Kidney glomerular epithelial cell (primary cell): Measurements from ENCODE around the gene SPOCK2.

Experiments
- DNase-seq: peaks from one replicate; lab custom pipeline; 2025; lab: John Stamatoyannopoulos, UW

The SPOCK2 gene

DNA sequence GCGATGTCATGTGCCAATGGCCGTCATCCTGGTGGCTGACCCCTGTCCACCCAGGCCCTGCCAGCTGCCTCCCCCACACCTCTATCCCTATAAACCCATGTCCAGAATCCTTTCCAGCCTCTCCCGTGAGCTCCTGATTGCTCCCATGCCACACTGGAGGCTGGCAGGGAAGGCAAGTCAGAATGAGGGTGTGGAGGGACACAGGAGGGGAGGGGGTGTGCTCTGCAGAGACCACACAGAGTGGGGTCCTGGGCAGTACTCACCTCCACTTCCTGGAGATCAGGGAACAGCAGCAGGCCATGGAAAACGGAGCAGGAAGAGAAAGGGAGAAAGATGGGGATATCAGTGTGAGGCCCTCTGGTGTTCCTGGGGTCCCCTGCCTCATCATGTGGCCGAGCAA is 15.7 kb downstream of the SPOCK2 start:
- DNase-seq, result no peak

DNA sequence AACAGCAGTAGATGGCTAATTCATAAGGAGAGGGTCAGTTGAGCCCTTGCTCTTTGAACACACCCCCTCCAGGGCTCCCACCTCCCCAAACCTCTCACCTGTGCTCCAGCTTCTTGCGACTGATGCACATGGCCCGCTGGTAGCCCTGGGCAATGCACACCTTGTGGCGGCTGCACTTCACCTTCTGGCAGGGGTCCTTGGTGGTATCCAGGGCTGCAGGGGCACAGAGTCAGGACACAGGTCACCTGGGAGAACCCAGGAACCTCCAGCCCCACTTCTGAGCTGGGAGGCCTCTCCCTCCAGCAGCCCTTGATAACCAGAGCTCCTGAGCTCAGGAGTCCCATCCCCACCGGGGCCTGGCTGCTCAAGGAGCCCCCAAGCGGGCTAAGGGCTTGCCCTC is 16.3 kb downstream of the SPOCK2 start:
- no peak for DNase-seq

DNA sequence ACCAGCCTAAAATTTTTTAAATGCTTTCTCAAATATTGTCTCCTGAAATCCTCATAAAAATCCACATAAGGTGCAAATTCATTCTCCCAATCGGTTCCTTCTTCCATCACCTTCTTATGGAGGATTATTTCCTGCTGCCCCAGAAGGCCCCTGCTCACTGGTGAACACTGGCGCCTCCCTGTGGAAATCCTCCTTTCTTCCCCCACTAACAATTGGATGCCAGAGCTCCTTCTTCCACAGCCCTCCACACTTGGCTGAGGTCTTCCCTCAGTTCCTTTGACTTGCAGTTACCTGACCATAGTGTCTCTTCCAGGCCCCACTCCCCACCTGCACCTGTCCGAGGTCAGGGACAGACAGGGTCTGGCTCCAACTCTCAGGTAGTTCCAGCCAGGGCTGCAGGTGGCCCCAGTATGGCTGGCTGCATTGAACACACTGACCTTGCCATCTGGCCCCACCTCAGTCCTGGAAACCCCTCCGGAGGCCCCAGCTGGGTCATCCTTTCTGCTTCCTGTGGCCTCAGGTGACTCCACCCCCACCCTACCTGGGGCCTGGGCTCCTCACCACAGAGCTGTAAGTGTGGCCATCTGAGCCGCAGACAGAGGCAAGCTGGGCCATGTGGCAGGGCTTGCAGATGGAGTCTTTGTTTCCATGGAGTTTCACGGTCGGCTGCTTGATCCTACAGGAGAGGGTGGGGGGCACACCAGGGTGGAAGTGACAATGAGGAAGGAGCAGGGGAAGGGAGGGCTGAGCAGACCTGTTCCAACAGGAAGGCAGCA is 18.4 kb downstream of the SPOCK2 start:
- no peak for DNase-seq

DNA sequence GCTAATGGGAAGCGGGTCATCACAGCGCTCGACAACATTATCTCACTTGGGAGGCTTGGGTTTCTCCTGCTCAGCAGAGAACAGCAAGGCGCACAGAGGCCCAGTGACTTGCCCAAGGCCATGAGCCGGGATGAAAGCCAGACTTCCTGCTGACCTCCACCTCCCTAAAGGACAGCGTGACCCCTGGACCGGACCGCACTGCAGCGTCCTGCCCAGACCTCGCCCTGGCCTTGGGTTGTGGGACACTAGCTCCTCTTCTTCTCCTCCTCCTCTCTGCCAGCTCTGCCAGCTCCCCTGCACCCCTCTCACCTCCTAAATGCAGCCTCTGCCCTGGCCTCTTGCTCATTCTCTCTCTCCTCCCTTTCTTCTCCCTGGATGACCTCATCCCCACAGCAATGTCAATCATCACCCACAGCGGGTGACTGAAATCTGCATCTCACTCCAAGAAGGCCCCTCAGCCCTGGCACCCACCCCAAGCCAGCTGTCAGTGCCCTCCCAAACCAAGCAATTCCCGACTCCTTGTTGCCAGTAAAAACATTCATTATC is 19.4 kb downstream of the SPOCK2 start:
- DNase-seq, result no peak

DNA sequence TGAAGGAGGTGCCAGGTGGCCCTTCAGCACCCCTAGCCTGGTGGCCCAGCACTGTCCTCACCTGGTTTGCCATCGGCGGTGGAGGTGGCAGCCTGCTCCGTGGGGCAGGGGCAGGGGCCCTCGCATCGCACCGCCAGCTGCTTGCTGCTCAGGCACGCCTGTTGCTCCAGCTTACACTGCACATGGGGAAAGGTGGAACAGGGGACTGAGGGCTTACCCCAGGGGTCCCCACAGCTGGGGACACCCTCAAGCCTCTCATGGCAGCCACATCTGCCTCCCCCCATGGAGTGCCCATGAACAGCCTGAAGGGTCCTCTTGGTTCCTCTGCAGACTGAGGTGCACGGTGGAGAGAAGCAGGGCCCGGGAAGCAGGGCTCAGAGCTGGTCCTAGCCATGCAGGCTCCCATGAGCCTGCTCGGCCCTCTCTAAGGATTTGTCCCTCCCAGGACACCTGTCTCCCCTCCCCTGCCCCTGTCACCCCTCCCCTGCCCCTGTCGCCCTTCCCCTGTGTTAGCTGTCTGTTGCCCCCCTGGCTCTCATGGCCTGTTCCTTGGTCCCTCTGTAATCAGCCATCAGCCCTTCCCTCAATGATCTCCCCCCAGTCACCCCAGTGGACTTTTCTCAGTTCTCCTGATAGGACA is 20.1 kb downstream of the SPOCK2 start:
- DNase-seq, result no peak

DNA sequence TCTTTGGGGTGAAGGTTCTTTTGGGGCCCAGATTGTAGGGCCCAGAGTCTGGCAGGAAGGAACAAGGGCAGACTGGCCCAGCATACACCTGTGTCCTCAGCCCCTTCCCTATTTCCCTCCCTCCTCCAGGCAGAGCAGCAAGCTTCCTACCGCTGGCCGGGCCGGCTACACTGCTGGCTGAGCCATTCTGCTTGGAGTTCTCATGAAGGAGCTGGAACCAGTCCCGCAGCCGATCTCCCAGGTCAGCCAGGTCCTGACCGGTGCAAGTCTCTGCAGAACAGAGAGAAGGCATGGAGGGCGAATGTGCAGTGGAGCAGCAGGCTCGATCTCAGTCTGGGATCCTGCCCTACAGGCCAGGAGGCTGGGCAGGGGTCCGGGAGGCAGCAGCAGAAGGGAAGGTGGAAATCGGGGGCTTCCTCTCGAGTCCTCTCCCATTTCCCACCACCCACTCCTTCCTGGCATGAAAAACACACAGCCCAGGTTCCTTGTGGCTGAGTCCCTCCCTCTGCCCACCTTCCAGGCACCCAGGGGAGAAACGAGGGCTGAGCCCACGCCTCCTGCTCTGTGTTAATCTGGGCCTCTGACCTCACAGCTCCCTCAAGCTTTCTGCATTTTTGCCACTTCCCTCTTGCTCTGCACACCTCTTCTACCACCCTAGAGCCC is 20.8 kb downstream of the SPOCK2 start:
- DNase-seq, result no peak

DNA sequence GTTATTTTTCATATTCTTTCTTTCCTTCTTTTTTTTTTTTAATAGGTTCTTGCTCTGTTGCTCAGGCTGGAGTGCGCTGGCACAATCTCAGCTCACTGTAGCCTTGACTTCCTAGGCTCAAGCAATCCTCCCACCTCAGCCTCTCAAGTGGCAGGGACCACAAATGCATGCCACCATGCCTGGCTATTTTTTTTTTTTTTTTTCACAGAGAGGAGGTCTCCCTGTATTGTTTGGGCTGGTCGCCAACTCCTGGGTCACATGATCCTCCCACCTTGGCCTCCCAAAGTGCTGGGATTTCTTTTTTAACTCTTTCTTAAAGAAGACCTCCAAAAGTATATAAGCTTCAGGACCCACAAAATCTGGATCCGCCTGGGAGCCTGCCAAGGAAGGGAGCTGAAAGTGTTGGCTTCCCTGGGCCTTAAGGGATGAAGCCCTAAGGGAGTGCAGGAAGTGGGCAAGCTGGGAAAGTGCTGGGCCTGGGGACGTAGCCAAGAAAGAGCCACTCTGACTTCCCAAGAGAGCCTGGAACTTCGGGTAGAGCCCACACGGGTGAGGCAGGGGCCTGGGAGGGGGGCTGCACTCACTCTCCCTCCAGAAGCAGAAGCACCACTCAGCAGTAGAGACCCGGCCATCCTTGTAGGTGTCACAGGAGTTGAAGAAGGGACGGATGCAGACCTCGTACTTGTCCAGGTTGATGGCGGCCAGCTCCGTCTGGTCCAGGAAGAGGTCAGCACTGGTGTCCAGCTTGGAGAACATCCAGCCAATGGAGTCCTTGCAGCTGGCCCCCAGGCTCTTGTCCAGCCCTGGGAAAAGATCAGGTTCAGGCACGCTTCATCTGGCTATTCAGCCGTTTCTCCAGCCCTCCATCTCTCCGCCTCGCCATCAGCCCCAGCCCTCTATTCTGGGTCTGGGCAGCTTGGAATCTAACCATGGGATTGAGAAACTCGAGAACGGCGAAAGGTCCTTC is 21.8 kb downstream of the SPOCK2 start:
- DNase-seq, result no peak

DNA sequence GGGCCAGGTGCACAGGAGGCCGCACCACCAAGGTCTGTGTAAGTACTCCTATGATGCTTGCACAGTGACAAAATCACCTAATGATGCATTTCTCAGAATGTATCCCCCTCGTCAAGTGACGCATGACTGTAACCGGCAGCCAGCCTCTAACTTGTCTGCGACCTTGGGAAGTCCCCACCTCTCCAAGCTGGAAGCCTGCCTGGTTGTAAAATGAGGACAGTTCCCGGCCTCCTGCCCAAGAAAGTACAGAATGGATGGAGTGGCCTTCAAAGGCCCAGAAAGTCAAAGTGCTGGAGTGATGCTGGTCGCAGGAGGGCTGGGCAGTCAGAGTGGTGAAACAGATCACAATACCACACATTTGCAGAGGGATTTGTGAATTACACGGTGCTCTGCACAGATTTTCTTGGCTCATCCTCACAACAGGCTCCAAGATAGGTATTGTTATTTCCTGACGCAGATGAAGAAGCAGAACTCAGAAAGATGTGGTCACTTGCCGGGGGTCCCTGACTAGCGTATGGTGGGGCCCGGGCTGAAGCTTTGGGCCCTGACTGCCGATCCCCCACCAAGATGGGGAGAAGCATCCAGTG is 22.8 kb downstream of the SPOCK2 start:
- DNase-seq, result no peak

DNA sequence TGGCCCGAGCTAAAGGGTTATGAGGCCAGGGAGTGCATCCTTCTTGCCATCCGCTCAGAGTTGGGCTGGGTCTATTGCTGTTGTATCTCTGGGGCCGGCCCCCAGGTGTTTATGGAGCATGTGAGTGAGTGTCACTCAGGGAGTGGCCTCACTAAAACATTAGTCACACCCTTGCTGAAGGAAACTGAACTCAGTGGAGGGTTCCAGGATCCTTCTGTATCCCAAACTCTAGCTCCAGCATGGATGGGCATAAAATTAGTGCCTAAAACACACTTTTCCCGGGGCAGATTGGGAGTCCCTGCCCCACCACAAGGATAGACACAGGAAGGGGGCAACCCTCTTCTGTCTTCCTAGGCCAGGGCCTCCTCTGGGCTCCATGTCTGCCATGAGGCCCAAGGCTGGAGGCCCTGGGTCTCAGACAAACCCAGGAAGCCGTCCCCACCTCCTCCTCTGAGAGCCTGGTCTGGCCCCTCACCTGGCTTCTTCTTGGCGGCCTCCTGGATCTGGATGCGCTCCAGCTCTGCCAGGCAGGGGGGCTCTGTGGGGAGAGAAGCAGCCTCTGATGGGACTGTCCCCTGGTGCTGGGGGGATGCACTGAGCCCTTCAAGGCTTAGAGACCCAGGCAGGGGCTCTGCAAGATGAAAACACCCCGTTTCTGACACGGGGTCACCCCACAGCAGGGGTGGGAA is 24.5 kb downstream of the SPOCK2 start:
- no peak for DNase-seq

DNA sequence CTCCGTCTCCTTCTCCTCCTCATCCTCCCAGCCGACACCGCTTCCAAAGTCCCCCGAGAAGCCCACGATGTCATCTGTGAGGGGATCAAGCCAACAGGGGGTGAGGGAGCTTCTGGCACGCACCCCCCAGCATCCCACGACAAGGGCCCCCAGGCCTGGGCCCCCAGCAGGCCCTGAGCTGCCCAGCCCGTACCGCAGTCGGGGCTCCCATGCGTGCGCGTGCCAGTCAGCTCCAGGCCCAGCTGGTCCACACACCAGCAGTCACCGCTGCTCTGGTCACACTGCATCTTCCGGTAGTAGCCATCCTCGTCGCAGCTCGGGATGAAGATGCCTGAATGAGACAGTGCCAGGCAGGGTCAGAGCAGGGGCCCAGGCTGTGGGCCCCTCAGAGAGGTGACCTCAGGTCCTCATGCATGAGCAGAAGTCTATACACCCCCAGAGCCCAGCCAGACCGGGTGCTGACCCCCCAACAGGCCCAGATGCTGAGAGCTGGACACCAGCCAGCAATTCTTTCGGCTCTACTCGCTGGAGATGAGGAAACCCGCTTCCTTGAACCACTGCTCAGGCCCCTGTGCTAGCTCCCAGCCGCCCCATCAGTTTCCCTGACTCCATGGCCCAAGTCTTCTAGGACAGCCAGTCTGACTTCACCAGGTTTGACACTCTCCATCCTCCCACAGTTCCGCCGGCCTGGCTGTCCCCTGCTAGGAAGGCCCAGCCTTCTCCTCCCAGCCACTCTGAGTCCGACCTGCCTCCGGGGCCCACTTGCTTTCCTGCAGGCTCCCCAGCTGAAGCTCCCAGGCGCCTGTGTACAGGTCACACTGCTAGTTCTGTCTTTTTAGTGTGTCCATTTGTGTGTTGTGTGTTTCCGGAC is 25.3 kb downstream of the SPOCK2 start:
- no peak for DNase-seq

DNA sequence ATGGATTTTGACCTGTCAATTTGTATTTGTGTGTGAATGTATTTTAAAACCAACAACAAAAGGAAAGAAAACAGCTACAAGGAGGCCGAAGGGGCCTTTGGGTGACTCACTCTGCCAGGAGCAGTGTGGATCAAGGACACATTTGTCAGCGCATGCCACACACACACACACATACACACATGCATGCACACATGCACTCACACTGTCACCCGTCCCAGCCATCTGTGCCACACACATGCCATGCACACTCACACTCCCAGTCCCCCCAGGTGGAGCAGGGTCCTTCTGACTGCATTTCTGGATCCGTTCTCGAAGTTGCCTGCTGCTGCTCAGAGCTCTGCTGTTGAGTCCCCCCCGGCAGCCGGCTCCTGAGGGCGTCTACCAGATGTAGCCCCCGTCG is 26.0 kb downstream of the SPOCK2 start:
- no peak for DNase-seq

DNA sequence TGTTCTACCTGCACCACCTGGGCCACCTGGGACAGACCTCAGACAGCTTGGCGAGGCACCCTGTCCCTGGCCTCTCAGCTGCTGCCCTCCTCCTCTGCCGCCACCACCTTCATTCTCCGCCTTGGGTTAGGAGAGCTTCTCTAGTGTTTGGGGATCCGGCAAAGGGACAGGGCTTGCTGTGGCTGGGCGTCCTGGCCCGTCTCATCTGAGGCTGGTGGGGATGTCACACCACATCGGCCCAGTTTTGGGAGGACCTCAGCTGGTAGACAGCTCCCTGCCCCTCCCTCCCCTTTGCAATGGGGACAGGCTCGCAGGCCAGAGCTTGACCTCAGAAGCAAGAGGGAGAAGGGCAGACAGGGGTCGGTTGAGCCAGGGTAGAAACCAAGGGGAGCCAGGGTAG is 26.4 kb downstream of the SPOCK2 start:
- DNase-seq, result no peak

DNA sequence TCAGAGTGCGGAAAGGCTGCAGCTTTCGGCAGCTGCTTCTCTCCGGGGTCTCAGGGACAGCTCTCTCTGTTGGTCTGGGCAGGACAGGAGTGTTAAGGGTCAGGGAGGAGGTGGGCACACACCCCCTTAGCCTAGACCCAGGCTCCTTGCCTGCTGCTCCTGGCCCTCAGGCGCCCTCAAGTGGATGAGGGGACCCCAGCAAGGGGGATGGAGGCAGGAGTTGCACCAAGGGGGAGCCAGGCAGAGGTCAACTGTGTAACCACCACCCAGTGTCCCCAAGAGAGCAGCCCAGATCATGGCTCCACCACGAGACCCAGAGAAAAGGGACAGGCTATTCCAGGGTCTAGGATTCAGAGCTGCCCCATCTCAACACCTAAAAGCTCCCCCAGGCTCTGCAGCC is 26.9 kb downstream of the SPOCK2 start:
- DNase-seq, result no peak

DNA sequence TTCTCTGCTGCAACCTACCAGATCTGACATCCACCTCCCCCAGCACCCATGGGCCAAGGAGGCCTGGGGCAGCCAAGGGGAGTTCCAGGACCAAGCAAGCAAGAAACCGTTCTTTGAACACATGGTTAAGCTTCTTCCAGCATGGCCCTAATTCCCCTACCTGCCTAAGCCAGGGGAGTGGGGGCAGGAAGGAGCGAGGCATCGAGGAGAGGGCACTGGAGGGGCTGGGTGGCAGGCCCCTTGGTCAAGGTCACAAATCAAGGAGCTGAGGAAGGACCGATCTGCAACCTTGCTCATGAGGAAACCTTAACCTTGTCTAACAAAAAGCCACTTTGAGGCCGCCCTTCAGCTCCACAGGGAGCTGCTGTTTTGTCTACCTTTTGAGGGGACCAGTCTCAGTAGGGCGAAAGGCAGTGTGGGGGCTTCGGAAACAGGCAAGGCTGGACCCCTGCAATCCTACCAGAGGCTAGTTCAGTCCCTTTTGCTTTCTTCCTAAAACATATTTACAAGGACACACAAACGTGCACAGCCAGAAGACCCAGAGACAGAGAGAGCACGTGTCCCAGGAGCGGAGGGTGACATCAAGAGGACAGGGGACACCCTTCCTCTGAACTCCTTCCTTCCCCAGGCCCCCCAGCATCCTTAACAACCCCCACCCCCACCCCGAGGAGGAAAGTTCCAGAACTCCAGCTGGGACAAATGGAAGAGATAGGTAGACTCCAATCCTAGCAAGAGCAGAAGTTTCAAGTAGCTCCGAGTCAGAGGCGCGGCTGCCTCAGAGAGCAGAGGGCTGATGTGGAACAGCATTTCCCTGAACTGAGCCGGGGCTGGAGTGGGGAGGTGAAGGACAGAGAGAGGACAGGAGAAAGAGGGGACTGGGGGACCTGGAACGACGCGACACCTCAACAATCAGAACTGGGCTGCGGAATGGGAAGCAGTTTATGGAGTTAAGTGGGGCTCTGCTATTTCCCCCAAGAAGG is 28.2 kb downstream of the SPOCK2 start:
- no peak for DNase-seq

DNA sequence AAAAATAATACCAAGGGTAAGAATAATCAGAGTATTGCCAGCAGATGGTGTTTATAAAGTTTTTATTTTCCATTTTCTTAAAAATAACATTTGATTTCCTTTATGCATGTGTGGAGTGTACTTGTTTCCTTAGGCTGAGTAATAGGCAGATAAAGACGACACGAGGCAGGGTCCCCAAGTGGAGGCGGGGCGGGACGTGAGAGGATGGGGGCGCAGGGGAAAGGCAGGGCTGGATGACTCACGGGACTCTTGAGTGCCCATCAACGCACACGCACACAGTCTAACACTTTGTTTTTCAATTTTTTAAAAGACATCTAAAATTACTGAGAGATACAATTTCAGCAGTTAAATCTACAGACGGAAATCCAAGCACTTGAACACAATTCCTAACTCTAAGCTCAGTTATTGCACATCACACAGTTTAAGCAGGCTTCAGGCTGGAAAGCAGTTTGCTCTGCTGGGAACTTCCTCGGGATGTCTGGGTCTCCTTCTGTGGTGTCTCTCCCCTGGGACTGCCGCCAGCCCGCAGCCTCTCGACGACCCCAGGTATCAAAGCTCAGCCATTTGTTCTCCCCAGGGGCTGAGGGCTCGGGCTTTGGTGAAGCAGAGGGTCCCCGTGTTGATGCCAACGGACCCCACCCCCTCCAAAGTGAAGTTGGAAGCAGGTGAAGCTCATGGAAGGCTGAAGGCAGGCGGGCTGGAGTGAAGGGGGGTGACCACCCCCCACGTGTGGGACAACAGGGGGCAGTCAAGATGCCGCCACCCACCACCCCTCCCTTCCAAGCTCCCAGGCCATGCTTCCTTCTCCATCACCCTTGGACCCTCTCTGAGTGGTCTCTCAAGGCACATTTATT is 29.1 kb downstream of the SPOCK2 start:
- DNase-seq, result no peak

DNA sequence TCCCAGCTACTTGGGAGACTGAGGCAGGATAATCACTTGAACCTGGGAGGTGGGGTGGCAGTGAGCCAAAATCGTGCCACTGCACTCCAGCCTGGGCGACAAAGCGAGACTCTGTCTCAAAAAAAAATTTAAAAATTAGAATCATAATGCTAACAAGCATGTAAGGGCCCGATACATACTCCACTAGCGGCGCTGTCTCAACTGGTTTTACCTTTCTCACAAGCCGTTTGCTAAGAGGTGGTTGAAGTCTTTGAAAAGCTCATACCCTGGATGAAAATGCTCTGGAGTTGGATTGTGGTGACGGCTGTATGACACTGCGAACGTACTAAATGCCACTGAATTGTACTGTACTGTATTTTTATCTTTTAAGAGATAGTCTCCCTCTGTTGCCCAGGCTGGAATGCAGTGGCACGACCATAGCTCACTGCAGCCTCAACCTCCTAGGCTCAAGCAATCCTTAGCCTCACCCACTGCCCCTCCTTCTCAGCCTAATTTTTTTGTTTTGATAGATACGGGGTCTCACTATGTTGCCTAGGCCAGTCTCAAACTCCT is 29.9 kb downstream of the SPOCK2 start:
- no peak for DNase-seq
